ENCODE measurements around the gene PAFAH1B1.
"Not testable (repeated sequence)": the region's sequence is repeated elsewhere in the genome, so short reads cannot be mapped to it uniquely, and the experiment has no call there.

The PAFAH1B1 gene

GRCh38 chr17:2690165-2691068 lies 97.0 kb downstream of the PAFAH1B1 start:
- no peak for DNase-seq (ENCODE audit: low read depth)

- no peak for DNase-seq (ENCODE audit: low read depth)
Observed at GRCh38 chr17:2691069-2691871, 97.8 kb downstream of the PAFAH1B1 start.

- DNase-seq (ENCODE audit: low read depth), result no peak
Observed at GRCh38 chr17:2691965-2692780, 98.7 kb downstream of the PAFAH1B1 start.

GRCh38 chr17:2692781-2693135 lies 99.3 kb downstream of the PAFAH1B1 start:
- no peak for DNase-seq (ENCODE audit: low read depth)

- DNase-seq (ENCODE audit: low read depth), result no peak
Observed at GRCh38 chr17:2693561-2694380, 100.3 kb downstream of the PAFAH1B1 start.

- DNase-seq (ENCODE audit: low read depth), result no peak
Observed at GRCh38 chr17:2694381-2695242, 101.2 kb downstream of the PAFAH1B1 start.

- DNase-seq (ENCODE audit: low read depth), result no peak
Observed at GRCh38 chr17:2695243-2695960, 101.9 kb downstream of the PAFAH1B1 start.

- no peak for DNase-seq (ENCODE audit: low read depth)
Observed at GRCh38 chr17:2695961-2696760, 102.7 kb downstream of the PAFAH1B1 start.

- no peak for DNase-seq (ENCODE audit: low read depth)
Observed at GRCh38 chr17:2697611-2698162, 104.2 kb downstream of the PAFAH1B1 start.

GRCh38 chr17:2699216-2699805 lies 105.9 kb downstream of the PAFAH1B1 start:
- not testable (repeated sequence) for DNase-seq (ENCODE audit: low read depth)

GRCh38 chr17:2700030-2700490 lies 106.6 kb downstream of the PAFAH1B1 start:
- DNase-seq (ENCODE audit: low read depth), result no peak

- no peak for DNase-seq (ENCODE audit: low read depth)
Observed at GRCh38 chr17:2700491-2701141, 107.2 kb downstream of the PAFAH1B1 start.

GRCh38 chr17:2701161-2701995 lies 107.9 kb downstream of the PAFAH1B1 start:
- DNase-seq (ENCODE audit: low read depth), result no peak

GRCh38 chr17:2701996-2702741 lies 108.7 kb downstream of the PAFAH1B1 start:
- no peak for DNase-seq (ENCODE audit: low read depth)

GRCh38 chr17:2703181-2703580 lies 109.7 kb downstream of the PAFAH1B1 start:
- no peak for DNase-seq (ENCODE audit: low read depth)

GRCh38 chr17:2703606-2704005 lies 110.2 kb downstream of the PAFAH1B1 start:
- no peak for DNase-seq (ENCODE audit: low read depth)

Data from HS-27A (cell line).